ENCODE measurements around the gene LDB2. TPM values are rescaled to one million over a fixed set of nuclear protein-coding genes. Genes with fewer than 3 reads are reported as not detected.
A peak's percentile ranks its signal among the peaks of the same experiment; 100 is the strongest.
"Not testable (repeated sequence)": the region's sequence is repeated elsewhere in the genome, so short reads cannot be mapped to it uniquely, and the experiment has no call there.

The LDB2 gene
- 23.1 TPM for polyA plus RNA-seq (2013, experiment 1 of 2; ENCODE audit: insufficient read length)
- 22.1 TPM for polyA plus RNA-seq (2013, experiment 2 of 2; ENCODE audit: insufficient read length)

DNA sequence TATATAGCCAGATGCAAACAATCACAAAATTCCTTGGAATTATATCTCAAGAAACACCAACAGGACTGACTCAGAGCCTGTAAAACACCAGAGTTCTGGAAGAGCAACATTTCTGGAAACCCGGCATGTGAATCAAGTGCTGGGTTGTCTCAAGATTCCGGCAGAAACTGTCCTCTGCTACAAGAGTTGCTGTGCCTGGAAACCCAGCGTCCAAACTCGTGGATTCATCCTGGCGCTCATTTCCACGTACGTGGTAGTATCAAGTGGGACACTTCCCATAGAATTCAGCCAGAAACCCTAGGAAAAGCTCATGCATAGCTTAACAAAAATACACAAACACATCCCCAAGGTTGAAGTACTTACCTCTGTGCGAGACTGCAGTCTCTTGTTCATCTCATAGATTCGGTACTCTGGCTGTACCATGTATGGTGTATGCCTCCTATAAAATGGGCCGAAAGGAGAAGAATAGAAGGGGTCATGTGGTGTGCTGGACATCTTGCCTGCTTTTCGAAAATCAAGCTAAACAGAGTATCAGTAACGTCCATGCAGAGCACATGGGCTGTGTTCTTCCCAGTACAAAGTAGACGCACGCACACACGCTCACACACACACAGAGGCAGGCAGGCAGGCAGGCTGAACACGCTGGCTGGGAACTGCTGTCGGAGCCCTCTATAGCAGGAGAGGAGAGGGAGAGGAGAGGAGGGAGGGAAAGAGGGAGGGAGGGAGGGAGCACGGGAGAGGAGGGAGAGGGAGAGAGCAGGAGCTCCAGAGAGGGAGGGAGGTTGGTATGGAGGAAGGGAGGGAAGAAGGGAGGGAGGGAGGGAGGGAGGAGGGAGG lies at the start of gene LDB2:
Gene LDB2 (minus strand): TSS at position 655 of the 837 bp plus-strand sequence.
- peak; percentile 90 for DNase-seq

- no peak for DNase-seq
Measured at GRCh38 chr4:16942491-16942890, 44.0 kb upstream of the LDB2 start.

- no peak for DNase-seq
Measured at GRCh38 chr4:16939178-16939577, 40.7 kb upstream of the LDB2 start.

DNA sequence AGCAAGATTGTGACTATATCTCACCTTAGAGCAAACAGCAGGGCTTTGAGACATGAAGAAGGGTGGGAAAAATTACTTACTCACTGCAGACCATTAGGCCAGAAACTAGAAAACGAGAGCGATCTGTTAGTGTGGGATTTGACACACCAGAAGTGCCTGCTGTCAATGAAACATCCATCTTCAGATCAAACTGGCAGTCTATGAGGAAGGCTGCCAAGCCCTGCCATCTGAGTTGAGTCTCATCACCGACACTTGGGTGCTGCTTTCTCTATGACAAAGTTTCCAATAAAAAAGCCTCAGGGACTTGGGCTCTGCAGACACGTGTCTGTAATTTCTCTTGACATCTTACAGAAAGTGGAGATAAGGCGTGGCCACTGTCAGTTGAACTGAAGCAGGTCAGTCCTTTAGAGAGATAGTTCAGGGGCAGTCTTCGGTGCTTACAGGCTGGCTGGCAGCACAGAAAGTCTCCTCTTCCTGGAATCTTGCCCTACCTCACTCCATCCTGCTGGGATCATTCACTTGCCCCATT lies 40.1 kb upstream of the LDB2 start:
- DNase-seq, result no peak

DNA sequence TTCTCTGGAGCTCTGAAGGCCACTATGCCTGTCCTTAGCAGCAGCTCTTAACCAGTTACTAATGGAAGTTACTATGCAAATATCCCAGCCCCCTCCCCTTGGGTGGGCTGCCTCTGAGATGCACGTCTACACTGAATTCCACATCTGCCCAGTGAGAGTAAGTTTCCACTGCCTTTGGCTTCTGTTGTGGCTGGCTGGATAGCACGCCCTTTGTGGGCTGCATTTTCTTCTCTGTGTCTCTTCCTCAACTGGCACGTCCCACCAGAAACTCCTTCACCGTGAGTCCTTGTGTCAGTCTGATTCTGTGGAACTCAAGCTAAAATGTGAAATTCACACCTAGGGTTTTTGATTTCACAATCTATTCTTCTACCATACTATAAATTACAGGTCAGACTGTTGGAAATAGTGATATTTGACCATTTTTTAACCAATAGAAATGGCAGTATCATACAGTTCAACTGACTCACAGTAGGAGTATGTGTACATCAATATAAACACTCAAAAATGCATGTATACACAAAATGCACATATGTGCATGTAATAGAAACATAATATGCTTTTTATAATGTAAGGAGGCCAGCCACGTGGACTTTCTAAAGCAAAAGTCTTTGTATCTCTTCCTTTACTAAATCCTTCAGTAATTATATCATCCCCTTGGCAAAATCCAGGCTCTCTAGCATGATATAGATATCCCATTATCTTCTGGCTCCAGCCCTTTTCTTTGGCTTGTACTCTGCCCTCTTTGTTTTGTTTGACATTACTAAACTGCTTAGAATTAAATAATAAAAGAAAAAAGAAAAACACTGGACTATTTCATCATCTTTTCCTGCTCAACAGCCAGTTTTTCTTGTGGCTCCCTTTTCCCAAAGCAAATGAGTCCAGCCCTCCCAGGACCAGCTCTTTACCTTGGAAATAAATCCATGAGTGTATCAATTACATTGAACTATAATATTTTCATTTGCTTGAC lies 33.2 kb upstream of the LDB2 start:
- DNase-seq, result no peak

DNA sequence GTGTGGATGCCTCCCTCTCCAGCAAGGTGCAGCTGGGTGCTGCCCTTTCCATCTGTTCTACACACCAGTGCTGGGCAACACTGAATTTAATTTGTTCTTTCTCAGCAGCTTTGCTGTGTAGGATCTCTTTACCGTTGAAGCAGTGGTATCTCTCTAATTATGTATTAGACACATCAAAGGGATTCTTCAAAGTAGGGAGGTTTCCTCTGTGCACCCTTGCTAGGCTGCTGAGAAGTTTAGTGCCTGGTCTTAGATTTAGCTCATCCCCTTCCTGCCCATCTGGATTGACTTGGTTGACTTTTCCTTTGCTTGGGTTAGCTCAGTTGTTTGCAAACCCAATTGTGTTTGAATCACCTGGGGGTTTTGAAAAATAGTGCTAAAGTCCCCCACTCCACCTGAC lies 27.8 kb upstream of the LDB2 start:
- DNase-seq, result no peak

GRCh38 chr4:16918716-16919115 lies 20.3 kb upstream of the LDB2 start:
- not testable (repeated sequence) for DNase-seq

DNA sequence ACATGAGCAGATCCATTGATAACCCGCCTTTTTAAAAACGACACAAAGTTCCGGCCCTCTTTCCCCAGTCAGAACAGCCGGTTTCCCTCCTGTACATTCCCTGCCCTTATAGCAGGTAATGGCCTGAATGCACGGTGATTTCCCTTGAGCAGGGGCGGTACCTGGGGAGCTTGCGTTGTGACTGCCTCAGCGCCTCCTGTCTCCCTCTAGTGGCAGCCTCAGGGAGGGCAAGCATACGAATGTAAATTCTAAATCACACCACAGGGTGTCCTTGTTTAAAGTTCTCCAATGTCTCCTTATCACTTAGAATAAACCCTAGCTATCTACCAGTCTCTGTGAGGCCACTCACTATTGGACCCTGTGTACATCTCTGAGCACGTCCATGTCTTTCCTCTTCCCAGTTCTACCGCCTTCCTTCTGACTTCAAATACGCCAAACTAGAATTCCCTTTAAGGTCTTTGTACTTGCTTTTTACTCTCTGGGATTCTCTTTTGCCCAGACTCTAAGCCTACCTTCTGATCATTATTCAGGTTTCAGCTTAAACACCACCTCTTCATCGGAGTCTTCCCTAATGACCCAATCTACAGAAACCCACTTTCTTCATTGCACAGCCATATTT lies 18.4 kb upstream of the LDB2 start:
- no peak for DNase-seq

- DNase-seq, result no peak
Measured at GRCh38 chr4:16916031-16916430, 17.6 kb upstream of the LDB2 start.

DNA sequence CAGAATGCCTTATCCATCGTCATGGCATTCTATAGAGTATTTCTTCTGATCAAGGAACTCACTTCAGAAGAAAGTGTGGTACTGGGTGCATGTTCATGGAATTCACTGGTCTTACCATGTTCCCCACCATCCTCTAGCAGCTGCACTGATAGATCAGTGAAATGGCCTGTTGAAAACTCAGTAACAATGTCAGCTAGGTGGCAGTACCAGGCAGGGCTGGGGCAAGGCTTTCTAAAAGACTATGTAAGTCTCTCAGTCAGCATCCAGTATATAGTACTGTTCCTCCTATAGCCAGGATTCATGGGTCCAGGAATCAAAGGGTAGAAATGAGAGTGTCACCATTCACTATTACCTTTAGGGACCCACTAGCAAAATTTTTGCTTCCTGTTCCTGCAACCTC lies 15.8 kb upstream of the LDB2 start:
- peak; percentile 36 for DNase-seq

- no peak for DNase-seq
Measured at GRCh38 chr4:16912896-16913295, 14.5 kb upstream of the LDB2 start.

DNA sequence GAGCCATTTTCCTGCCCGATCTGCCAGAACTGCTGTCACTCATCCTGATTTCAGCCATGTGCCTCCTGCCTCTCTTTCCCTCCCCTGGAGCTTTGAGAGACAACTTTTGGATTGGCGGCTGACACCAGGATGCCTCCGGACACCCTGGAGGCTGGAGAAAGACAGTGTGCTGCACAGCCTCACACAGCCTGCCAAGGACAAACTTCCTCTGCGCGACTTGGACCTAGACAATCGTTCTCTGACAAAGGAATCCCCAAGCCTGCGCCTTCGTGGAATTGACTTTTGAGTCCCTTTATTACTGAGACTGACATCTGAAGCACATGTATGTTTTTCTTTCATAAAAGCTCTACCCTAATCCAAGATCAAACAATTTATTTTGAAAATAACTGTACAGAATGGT lies 10.8 kb upstream of the LDB2 start:
- no peak for DNase-seq

DNA sequence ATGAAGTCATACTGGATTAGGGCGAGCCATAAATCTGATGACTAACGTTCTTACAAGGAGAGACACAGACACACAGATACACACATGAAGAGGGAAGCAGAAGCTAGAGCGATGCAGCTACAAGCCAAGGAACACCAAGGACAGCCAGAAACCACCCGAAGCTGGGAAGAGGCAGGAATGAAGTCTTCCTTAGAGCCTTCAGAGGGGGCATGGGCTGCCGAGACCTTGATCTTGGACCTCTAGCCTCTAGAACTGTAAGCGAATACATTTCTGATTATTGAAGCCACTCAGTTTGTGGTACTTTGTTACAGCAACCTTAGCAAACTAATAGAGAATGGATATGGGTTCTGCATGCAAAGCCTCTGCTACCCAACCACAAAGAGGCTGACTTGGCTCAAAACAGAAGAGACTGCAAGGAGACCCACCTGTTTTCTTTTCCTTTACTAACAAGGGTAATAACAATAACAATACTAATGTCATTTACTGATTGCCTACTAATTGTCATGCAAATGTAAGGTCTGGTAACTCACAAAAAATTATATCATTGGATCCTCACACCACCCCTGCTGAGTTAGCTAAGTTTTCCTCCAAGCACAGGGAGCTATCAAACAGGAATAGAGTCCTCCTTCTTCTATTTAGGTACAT lies 10.1 kb upstream of the LDB2 start:
- no peak for DNase-seq

- DNase-seq, result no peak
Measured at GRCh38 chr4:16900325-16900724, 1.9 kb upstream of the LDB2 start.

DNA sequence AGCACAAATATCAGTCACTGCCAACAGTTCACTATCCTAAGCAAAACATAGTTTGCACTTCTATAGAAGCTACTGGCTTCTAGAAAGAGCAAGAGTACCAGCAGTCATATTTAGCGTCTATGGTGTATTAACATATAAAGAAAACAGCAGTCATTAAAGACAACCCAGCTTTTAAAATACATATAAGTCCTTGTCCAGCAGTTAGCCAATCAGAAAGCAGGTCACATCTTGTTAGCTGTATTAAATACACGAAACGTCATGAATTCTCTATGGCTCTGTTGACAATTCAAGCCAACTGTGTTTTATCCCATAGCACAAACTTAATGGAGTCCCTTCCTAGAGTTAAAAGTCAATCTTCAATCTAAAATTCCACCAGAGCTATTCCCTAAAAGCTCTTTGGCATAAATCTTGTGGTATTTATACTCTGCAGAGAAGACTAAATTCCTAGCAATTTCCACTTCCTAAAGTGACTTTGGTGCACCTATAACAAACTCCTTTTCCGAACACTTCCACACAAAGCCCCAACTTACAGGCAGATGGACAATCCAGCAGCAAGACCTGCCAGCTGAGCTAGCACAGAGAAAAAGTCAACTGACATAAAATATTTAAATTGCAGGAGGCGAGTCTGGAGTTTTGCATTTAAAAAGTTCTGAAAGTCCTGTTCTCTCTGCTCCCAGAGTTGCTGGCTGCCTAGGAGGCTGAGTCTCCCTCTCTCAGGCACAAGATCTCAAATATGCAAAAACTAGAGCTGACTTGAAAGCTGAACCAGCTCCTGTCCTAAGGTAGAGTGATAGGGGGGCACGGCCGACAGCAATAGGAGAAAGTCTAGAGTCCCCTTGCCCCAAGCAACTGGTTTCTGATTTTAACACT lies 1.3 kb downstream of the LDB2 start:
- DNase-seq, result peak; percentile 61

- DNase-seq, result peak; percentile 48
Measured at GRCh38 chr4:16894406-16894805, 4.0 kb downstream of the LDB2 start.

DNA sequence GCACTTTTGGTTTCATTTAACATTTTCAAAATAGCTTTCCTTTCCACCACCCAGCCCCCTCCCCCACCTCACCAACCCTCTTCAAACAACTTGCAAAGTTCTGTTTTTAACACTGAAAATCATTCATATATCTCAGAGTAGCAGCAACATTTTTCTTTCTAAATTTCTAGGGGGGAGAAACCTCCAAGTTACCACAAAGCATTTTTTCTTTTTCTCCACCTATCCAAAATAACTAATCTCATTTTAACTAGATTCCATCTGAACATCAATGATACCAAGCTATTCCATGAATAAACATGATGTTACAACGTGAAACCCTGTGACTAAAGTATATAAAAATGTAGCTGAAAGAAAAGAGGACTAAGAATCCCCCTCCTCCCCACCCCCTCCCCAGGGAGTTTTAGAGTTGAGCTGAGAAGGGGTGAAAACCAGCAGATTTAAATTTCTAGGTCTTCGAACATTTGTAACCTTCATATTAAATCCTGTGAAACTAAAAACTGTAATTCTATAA lies 5.2 kb downstream of the LDB2 start:
- peak; percentile 84 for DNase-seq

- DNase-seq, result no peak
Measured at GRCh38 chr4:16890651-16891050, 7.8 kb downstream of the LDB2 start.

- no peak for DNase-seq
Measured at GRCh38 chr4:16889945-16890344, 8.5 kb downstream of the LDB2 start.

DNA sequence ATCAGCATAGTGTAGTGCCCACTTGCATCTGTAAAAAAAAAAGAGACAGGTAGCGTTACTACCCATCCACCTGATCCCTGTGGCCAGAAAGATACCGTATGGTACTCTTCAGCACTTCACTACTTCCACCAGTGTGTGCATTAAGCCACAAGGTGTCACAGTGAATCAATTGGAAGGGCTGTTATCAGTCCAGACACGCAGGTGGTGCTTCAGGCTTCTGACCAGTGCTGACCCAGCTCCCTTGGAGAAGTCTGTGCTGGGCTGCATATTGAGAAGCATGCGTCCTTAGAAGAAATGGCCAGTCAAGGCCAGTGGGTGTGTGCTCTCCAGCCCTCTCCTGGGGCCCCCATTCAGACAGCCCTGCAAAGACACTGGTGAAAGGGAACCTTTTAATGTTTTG lies 10.6 kb downstream of the LDB2 start:
- DNase-seq, result no peak
